Fibroblast of skin of left quadriceps (primary cell): ENCODE results near the gene GHRHR.

Source experiments
- DNase-seq, 2 experiments: peaks; one replicate each; pipeline ENCODE4 v3.0.0-alpha.2; 2013; ENCODE audit warnings: low read depth in 2 of 2

GHRHR gene

DNA sequence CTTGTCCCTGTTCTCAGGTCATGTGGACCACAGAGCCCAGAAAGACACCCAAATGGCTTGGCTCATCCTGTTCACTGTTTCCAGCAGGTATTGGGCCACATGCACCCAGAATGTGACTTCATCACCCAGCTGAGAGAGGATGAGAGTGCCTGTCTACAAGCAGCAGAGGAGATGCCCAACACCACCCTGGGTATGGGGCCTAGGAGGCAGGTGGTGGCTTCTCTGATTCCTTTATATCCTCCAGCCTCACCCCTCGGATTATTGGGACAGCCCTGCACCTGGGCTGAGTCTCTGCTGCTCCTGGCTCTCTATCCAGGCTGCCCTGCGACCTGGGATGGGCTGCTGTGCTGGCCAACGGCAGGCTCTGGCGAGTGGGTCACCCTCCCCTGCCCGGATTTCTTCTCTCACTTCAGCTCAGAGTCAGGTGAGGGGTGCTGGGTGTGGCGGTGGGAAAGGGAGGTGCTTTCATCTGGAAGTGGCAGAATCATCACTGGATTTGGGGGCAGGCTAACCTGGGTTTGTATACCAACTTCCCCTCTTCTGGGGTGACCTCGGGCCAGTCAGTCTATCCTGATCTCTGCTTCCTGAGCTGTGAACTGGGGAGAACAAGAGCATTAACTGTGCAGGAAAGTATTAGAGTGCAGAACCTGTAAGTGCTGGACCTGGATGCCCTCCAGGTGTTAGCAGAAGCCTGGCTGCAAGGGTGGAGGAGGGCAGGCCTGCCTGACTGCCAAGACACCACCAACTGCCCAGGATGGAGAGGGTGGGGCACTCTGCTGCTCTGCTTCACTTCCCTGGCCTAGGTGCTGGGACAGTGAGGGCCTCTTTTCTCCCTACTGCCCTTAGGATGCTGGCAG lies 5.2 kb downstream of the GHRHR start:
- DNase-seq: no peak

- DNase-seq: no peak
These were observed 5.8 kb downstream of the GHRHR start for GRCh38 chr7:30969604-30969970.

- DNase-seq: no peak
These were observed 6.3 kb downstream of the GHRHR start for GRCh38 chr7:30970074-30970473.

DNA sequence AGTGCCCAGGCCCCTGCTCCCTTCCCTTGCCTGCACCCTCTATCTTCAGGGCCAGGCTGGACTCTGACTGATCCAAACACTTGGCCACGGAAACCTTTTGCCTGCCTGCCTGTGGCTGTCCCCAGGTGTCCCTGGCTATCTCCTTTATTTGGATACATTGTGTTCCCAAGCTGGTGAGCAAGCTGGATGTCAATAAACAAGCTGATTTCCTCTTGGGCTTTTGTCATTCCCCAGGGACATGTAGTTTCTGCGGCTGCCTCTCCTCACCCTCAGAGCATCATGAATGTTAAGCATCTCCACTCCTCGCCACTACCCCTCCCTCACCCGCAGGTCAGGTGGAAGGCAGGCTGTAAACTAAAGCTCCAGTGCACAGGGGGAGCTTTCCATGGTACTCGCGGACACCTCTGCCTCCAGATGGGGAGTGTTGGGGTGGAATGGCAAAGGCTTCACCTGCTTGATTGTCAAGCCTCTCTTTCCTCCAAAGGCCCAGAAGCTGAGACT lies 6.9 kb downstream of the GHRHR start:
- no peak for DNase-seq

DNA sequence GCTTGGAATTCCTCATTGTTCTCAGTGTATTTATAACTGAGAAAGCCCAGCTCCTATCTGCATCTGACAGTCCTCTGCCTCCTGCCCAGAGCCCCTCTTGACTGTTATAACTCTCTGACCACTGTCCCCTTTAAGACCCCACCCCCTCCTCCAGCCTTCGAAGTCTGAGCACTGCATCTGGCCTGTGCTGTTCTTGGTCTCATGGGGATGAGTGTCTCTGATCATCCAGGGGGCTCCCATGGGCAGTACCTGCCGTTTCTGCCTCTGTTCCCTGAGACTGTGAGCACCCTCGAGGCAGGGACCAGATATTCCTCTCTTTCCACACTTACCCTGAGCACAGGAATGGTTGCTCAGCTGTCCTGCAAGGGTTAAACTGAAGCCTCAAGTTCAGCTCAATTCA lies 7.7 kb downstream of the GHRHR start:
- DNase-seq: no peak

GRCh38 chr7:30971840-30972563 lies 8.2 kb downstream of the GHRHR start:
- DNase-seq: no peak

DNA sequence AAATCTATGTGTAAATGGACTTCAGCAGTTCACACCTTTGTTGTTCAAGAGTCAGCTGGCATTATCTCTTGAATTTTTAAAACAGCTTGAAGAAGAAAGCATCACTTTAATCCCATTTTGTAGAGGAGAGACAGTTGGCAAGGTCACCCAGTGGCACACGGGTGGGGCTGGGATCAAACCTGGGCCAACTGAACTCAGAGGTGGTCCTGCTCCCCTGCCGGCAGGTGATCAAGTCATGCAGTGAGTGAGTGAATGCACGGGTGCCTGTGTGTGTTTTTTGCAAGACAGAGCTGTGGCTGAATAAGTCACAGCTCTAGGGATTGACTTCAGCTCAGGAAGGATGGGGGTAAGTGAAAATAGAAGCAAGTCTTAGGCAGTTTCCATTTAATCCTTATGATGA lies 9.5 kb downstream of the GHRHR start:
- no peak for DNase-seq

- DNase-seq: no peak
These were observed 10.2 kb downstream of the GHRHR start for GRCh38 chr7:30973791-30974604.

DNA sequence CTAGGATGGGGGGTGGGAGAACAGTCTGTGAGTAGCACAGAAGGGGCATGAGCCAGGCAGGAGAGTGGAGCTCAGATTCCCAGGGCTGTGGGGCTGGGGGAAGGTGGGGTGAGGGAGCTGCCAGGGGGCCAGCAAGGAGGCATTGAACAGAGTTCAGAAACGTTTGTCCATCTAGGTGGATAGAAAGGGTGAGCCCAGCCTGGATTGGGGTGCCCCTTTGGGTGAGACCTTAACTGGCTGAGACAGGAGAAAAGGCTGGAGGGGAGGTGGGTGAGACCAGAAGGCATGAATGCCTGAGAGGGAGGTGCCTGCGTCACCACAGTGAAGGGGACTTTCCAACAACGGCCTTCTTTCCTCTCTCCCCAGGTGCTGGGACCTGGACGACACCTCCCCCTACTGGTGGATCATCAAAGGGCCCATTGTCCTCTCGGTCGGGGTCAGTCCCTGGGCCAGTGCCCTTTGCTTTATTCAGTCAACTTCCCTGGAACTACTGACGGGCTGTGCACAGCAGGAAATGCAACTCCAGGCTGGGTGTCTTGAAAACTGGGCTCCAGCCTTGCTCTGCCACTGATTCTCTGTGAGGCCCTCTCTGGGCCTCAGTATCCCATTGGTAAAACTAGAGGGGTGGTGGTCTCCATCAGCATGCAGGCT lies 11.0 kb downstream of the GHRHR start:
- DNase-seq: no peak

- no peak for DNase-seq
These were observed 11.6 kb downstream of the GHRHR start for GRCh38 chr7:30975256-30975899.

DNA sequence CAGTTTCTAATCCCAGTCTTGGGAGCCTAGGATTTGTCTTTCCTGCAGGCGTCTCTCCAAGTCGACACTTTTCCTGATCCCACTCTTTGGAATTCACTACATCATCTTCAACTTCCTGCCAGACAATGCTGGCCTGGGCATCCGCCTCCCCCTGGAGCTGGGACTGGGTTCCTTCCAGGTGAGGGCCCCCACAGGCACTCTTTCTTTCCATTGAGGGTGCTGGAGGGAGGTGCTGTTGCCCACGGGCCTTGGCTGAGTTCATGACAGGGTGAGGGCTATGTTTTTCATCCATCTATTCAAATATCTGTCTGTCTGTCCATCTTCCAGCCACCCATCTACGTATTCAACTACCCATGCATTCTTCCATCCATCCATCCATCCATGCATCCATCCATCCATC lies 12.6 kb downstream of the GHRHR start:
- no peak for DNase-seq

DNA sequence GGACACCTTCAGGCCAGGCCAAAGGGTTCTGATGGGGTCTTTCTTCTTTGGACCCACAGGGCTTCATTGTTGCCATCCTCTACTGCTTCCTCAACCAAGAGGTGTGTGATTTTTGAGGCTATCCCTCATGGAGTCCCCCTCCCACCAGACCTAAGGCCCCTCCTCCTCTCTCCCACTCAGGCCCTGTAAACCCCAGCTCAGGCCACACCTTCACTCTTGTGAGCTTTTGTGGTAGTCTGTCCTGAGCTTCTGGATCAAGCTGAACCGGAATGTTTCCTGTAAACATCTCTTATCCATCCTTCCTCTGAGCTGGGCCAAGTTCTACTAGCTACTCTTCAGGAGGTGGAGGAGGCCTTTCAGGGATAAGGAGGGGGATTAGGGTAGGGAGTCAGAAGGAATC lies 13.5 kb downstream of the GHRHR start:
- DNase-seq: no peak

- no peak for DNase-seq
These were observed 14.3 kb downstream of the GHRHR start for GRCh38 chr7:30977896-30978564.

- DNase-seq: no peak
These were observed 15.3 kb downstream of the GHRHR start for GRCh38 chr7:30979027-30979426.

DNA sequence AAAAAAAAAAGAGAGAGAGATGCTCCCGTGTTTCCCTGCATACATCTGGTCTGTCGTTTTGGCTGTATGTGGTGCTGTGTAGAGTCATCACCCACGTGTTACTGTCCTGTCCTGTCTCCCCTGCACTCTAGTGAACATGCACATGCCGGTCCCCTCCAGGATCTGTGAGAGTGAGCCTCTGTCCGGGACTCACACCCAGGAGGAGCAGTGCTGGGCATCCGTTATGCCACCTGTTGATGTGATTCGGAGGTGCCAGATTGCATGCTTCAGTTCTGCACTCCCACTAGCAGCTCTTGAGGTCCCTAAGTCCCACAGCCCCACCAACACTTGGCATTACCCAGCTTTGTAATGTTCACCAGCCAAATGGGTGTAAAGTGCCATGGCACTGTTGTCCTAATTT lies 16.4 kb downstream of the GHRHR start:
- no peak for DNase-seq

GRCh38 chr7:30980751-30981150 lies 17.0 kb downstream of the GHRHR start:
- no peak for DNase-seq

GRCh38 chr7:30983042-30983913 lies 19.5 kb downstream of the GHRHR start:
- DNase-seq: peak; percentile 45 to 49

GRCh38 chr7:30983914-30984247 lies 20.1 kb downstream of the GHRHR start:
- DNase-seq: no peak

DNA sequence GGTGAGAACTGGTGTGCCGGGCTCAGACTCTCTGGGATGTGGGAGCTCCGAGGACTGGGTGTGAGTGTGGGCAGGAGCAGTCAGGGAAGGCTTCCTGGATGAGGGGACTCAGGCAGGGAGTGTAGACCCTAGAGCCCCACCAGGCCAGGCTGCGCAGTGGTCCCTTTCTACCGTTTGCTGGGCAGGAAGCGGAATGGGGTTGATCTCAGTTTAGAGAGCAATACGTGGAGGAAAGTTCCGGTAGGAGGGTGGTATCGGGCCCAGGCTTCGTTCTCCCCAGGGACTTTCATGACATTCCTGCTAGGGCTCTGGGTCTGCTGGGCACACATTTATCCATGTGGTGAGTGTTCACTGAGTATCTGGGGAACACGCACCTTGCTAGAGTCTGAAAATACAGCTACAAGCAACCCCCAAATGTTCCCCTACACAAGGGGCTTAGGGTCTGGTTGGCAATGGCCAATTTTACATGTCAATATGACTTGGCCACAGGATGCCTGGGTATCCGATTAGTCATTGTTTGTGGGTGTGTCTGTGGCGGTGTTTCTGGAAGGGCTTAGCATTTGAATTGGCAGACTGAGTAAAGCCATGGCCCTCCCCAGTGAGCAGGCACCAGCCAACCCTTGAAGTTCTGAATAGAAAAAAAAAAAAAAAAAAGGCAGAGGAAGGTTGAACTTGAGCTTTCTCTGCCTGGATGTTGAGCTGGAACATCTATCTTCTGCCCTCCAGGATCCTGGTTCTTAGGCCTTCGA lies 20.8 kb downstream of the GHRHR start:
- no peak for DNase-seq
